Stimulated activated CD8-positive, alpha-beta memory T cell treated with anti-CD3 and anti-CD28 coated beads, Interleukin-7, amount 100 ng/mL, for 24 hours (primary cell): ENCODE measurements around the gene SHANK2.
"Not testable (repeated sequence)": the region's sequence is repeated elsewhere in the genome, so short reads cannot be mapped to it uniquely, and the experiment has no call there.

ENCODE experiments used
- DNase-seq: peaks from one replicate; pipeline ENCODE4 v3.0.0-alpha.2; 2020; ENCODE audit warnings: low read depth

Gene SHANK2

GRCh38 chr11:71245601-71246391, 6.6 kb downstream of the SHANK2 start:
- no peak for DNase-seq

DNA sequence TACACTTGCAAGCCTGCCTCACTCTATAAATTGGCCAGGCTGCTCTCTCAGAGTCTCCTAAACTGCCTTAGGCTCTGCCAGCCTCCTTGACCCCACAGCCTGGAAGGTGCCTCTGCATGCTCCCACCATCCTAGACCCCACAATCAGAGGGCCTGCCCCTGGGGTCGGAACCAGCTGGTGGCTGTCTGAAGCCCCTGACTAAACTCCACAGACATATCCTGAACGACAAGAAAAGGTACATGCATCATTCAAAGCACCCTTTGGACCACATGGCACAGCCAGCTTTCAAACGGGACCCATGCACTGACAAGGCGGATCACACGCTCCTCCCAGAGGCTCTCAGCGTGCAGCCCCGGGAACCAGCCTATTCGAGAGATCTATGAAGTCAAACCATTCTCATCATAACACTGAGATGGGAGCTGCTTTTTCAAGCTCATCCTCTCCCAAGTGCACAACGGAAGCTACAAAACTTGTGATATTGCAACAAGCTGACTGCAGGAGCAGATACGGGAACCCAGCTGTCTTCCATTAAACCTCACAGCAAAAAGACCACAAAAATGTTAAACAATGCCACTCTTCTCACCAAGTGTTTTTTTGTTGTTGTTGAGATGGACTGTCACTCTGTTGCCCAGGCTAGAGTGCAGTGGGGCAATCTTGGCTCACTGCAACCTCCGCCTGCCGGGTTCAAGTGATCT, 8.1 kb downstream of the SHANK2 start:
- DNase-seq = no peak

DNA sequence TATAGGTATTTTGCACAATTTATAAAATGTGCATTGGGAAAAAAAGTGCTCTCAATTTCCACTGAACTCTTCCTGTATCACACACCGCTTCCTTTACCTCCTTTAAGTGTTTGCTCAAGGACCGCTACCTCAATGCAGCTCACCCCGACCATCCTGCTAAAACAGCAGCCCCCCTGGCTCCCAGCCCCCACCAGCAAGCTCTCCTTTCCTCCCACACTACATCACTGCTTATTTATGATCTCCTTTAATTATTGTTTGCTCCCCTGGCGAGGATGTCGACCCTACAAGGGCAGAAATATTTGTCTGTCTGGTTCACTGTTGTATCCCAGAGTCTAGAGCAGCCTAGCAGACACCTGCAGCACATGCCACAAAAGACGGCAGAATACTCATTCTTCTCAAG, 10.0 kb downstream of the SHANK2 start:
- DNase-seq = no peak

- no peak for DNase-seq
Observed at GRCh38 chr11:71241721-71242259, 10.6 kb downstream of the SHANK2 start.

- DNase-seq = no peak
Observed at GRCh38 chr11:71240865-71241691, 11.3 kb downstream of the SHANK2 start.

DNA sequence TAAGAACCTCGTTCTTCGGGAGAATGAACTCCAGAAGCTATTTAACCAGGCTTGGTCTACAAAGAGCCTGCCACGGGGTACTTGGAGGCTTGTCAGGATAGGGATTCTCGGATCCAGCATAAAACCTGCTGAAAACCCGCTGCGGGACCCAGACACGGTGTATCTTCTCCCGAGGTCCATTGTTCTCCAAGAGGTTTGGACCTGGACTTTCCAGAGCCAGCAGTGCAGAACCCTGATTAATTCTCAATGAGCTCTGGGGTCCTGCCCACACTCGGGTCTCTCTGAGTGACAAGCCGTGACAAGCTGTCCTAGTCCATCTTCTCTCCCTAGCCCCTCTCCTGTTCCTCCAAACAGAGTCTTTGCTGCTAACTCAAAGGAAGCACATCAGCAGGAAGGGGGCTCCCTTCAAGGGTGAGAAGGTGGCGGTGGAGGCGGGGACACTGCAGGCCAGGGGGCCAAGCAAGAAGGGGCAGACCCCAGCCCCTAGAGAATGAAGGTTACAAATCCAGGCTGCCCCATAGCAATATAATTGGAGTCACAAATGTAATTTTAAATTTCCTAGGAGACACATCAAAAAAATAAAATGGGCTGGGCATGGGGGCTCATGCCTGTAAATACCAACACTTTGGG, 12.2 kb downstream of the SHANK2 start:
- DNase-seq = no peak

GRCh38 chr11:71239581-71239980, 12.8 kb downstream of the SHANK2 start:
- DNase-seq = no peak

- no peak for DNase-seq
Observed at GRCh38 chr11:71238941-71239340, 13.4 kb downstream of the SHANK2 start.

GRCh38 chr11:71238285-71238875, 14.0 kb downstream of the SHANK2 start:
- DNase-seq = no peak

GRCh38 chr11:71237853-71238252, 14.5 kb downstream of the SHANK2 start:
- DNase-seq = no peak

- DNase-seq = no peak
Observed at GRCh38 chr11:71236836-71237475, 15.4 kb downstream of the SHANK2 start.

GRCh38 chr11:71235719-71236118, 16.7 kb downstream of the SHANK2 start:
- DNase-seq = no peak

- DNase-seq = not testable (repeated sequence)
Observed at GRCh38 chr11:71233896-71234852, 18.2 kb downstream of the SHANK2 start.

- no peak for DNase-seq
Observed at GRCh38 chr11:71232364-71232763, 20.0 kb downstream of the SHANK2 start.

DNA sequence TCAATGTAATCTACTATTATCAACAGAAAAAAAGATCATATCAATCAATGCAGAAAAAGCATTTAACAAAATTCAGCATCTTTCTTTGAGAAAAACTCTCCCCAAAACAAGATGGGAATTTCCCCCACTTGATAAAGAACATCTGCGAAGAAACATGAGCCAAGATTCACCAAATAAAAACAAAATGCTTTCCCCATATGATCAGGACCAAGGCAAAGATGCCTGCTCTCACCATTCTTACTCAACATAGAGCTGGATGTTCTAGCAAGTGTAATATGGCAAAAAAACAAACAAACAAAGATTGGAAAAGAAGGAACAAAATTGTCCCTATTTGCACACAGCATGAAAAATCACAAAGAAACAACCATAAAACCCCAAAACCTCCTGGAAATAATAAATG, 23.4 kb downstream of the SHANK2 start:
- DNase-seq = no peak

- no peak for DNase-seq
Observed at GRCh38 chr11:71227058-71227659, 25.2 kb downstream of the SHANK2 start.

- DNase-seq = no peak
Observed at GRCh38 chr11:71223671-71224660, 28.4 kb downstream of the SHANK2 start.

DNA sequence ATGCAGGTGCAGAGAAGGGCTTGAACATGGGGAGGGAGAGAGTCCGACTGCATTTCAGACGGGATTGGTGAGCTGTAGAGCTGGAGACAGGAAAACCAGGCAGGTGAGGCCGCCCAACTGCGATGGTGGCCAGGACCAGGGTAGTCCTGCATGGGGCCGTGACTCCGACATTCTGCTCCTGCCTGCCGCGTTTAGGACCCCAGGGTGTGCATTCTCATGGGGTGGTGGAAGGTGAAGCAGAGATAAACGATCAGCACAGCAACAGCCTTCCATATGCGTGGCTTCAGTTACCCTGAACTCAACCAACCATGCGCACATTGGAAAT, 29.3 kb downstream of the SHANK2 start:
- DNase-seq = no peak
